Right renal pelvis (tissue), 4 donors: ENCODE results near the gene THSD8. TPM values are rescaled to one million over a fixed set of nuclear protein-coding genes. Genes with fewer than 3 reads are reported as not detected.
"Not testable (repeated sequence)": the region's sequence is repeated elsewhere in the genome, so short reads cannot be mapped to it uniquely, and the experiment has no call there.

Experiments used
- DNase-seq, 4 donors: peaks; one replicate each; pipeline ENCODE4 v3.0.0-alpha.2; 2013; ENCODE audit warnings: low read depth in 4 of 4, low spot score in 3 of 4, missing footprints in 1 of 4
- polyA plus RNA-seq, 4 donors: library from polyadenylated mRNA; unstranded; fragments of 120-200 nt; gene quantifications; one replicate each; pipeline ENCODE4 v1.2.1, GENCODE V29; 2013; ENCODE audit not compliant: insufficient read length in 4 of 4

THSD8 gene
- polyA plus RNA-seq, 4 donors: 5.6 to 13.3 (median 7.5) TPM

DNA sequence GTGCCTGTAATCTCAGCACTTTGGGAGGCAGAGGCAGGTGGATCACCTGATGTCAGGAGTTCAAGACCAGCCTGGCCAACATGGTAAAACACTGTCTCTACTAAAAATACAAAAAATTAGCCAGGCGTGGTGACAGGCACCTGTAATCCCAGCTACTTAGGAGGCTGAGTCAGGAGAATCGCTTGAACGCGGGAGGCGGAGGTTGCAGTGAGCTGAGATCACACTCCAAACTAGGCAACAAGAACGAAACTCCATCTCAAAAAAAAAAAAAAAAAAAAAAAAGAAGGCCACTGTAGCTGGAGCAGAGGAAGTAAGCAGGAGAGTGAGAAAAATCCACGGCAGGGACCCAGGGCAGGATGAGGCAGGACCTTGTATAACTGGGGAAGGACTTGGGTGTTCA is 44.7 kb downstream of the THSD8 start:
- not testable (repeated sequence) for DNase-seq

DNA sequence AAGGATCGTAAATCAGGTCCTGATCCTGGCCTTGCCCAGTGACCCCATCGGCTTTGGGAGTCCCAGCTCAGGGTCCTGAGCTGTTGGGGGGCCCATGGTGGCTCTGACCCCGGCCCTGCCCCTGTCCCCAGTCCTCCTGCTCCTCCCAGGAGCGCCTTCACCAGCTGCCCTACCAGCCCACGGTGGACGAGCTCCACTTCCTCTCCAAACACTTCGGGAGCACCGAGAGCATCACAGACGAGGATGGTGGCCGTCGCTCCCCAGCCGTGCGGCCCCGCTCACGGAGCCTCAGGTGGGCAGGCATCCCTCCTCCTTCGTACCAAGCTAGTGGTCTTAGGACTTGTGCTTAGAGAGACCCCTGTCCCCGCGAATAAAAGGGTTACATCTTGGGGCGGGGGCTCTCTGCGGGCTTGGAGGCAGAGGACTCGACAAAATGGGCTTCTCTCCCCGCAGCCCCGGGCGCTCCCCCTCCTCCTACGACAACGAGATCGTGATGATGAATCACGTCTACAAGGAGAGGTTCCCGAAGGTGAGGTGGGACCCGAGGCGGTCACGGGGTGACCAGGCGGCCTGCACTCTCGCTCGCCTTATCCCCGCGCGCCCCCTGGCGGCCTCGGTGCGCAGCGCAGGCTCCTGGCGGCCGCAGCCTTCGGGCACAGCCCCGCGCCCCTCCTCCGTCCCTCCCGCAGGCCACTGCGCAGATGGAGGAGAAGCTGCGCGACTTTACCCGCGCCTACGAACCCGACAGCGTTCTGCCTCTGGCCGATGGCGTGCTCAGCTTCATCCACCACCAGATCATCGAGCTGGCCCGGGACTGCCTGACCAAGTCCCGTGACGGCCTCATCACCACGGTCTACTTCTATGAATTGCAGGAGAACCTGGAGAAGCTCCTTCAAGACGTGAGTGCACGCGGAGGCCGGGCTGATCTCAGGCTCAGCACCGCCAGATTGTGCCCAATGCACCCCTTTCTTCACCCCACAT is 45.6 kb downstream of the THSD8 start:
- DNase-seq: peak in 3 of 4 donors; percentile 53 to 80 (median 62)

Other genes starting within 250 kb of the THSD8 start
- 1 to 10 TPM; 3.9 to 5.1 (median 4.9) TPM for gene ZNF490, start 191.3 kb upstream of the THSD8 start, polyA plus RNA-seq
- gene ZNF791, start 191.1 kb upstream of the THSD8 start, polyA plus RNA-seq: 10 to 100 TPM; 18.3 to 26.1 (median 24.1) TPM
- 10 to 100 TPM; 24.9 to 35.3 (median 29.7) TPM for gene MAN2B1, start 135.3 kb upstream of the THSD8 start, polyA plus RNA-seq
- gene WDR83, start 135.3 kb upstream of the THSD8 start, polyA plus RNA-seq: 10 to 100 TPM; 14.1 to 21.4 (median 15.0) TPM
- gene DHPS, start 120.2 kb upstream of the THSD8 start, polyA plus RNA-seq: 10 to 100 TPM; 70.5 to 84.3 (median 75.8) TPM
- under 1 TPM in 2 of 4 donors, not detected in 2; 0.39 to 0.56 TPM for gene GNG14, start 114.1 kb upstream of the THSD8 start, polyA plus RNA-seq
- gene FBXW9, start 105.4 kb upstream of the THSD8 start, polyA plus RNA-seq: 10 to 100 TPM; 12.1 to 18.5 (median 13.1) TPM
- 10 to 100 TPM; 65.4 to 76.8 (median 68.6) TPM for gene TNPO2, start 78.1 kb upstream of the THSD8 start, polyA plus RNA-seq
- gene TRIR, start 67.4 kb upstream of the THSD8 start, polyA plus RNA-seq: 100 to 1,000 TPM; 155 to 204 (median 164) TPM
- gene GET3, start 64.6 kb upstream of the THSD8 start, polyA plus RNA-seq: 10 to 100 TPM; 80.1 to 95.8 (median 88.6) TPM
- under 1 TPM in 1 of 4 donors, not detected in 3; 0.12 TPM for gene BEST2, start 50.3 kb upstream of the THSD8 start, polyA plus RNA-seq
- gene HOOK2, start 26.5 kb upstream of the THSD8 start, polyA plus RNA-seq: 10 to 100 TPM; 39.0 to 61.9 (median 42.5) TPM
- 10 to 100 TPM; 20.1 to 50.8 (median 38.2) TPM for gene JUNB, start 10.6 kb upstream of the THSD8 start, polyA plus RNA-seq
- 100 to 1,000 TPM; 295 to 351 (median 312) TPM for gene PRDX2, start 269 bp upstream of the THSD8 start, polyA plus RNA-seq
- gene RNASEH2A, start 4.5 kb downstream of the THSD8 start, polyA plus RNA-seq: 10 to 100 TPM; 29.2 to 42.0 (median 31.2) TPM
- under 1 TPM in 1 of 4 donors, not detected in 3; 0.08 TPM for gene RTBDN, start 32.5 kb downstream of the THSD8 start, polyA plus RNA-seq
- 1 to 10 TPM in 2 of 4 donors, under 1 TPM in 2; 0.91 to 1.6 (median 1.1) TPM for gene MAST1, start 36.4 kb downstream of the THSD8 start, polyA plus RNA-seq
- gene DNASE2, start 79.4 kb downstream of the THSD8 start, polyA plus RNA-seq: 10 to 100 TPM; 11.9 to 16.2 (median 12.7) TPM
- gene KLF1, start 85.1 kb downstream of the THSD8 start, polyA plus RNA-seq: under 1 TPM; 0.41 to 0.49 (median 0.44) TPM
- 10 to 100 TPM; 24.7 to 36.2 (median 30.4) TPM for gene GCDH, start 89.1 kb downstream of the THSD8 start, polyA plus RNA-seq
- gene SYCE2, start 117.2 kb downstream of the THSD8 start, polyA plus RNA-seq: 1 to 10 TPM; 2.0 to 3.2 (median 2.9) TPM
- gene FARSA, start 131.6 kb downstream of the THSD8 start, polyA plus RNA-seq: 10 to 100 TPM; 48.8 to 62.7 (median 49.4) TPM
- 100 to 1,000 TPM; 804 to 950 (median 938) TPM for gene CALR, start 136.5 kb downstream of the THSD8 start, polyA plus RNA-seq
- gene RAD23A, start 143.8 kb downstream of the THSD8 start, polyA plus RNA-seq: 10 to 100 TPM; 73.2 to 97.1 (median 81.5) TPM
- gene GADD45GIP1, start 155.2 kb downstream of the THSD8 start, polyA plus RNA-seq: 10 to 100 TPM; 27.8 to 45.8 (median 30.0) TPM
- gene DAND5, start 167.5 kb downstream of the THSD8 start, polyA plus RNA-seq: under 1 TPM in 2 of 4 donors, not detected in 2; 0.10 to 0.14 TPM
- 10 to 100 TPM; 18.4 to 24.8 (median 19.4) TPM for gene NFIX, start 193.4 kb downstream of the THSD8 start, polyA plus RNA-seq